HCT116 (cell line): ENCODE measurements around the gene RORB. TPM values are rescaled to one million over a fixed set of nuclear protein-coding genes. Genes with fewer than 3 reads are reported as not detected.

Experiments used
- ATAC-seq: fragments of 200-7000 bp; cut with Tn5 transposase; 2 replicates; pipeline ENCODE4 v1.9.1; 2020; ENCODE audit warnings: mild to moderate bottlenecking, moderate library complexity
- BruUV-seq: library from RNA; stranded (reverse); fragments of 400-500 nt; replicated peaks from 2 replicates; lab custom pipeline; 2021; lab: Mats Ljungman, UMichigan
- CTCF ChIA-PET: fragments of 300-600 bp; sonication (Branson Sonifier 250); formaldehyde crosslinking; loops from one replicate; lab custom pipeline; 2021; ENCODE audit warnings: antibody characterized with exemption; lab: Charles Lee
- POLR2A ChIA-PET: fragments of 300-600, 350-600 bp; sonication (Branson Sonifier 250); formaldehyde crosslinking; loops from one replicate; lab custom pipeline; 2021; ENCODE audit warnings: antibody characterized with exemption; lab: Charles Lee
- RAD21 ChIA-PET, 2 experiments: fragments of 300-600 bp; sonication (Branson Sonifier 250); formaldehyde crosslinking; loops; one replicate each; lab custom pipeline; 2023; ENCODE audit warnings: low total read pairs in 2 of 2; ENCODE audit not compliant: uncharacterized antibody in 2 of 2, unreplicated experiment in 2 of 2, low non-redundant PET in 1 of 2; lab: Charles Lee
- DNase-seq: peaks from one replicate; pipeline ENCODE4 v3.0.0-alpha.2; 2010; ENCODE audit warnings: low read depth, low spot score
- H2AFZ ChIP-seq: fragments of 200-600 bp; shearing (Covaris generic), sonication (generic); 2 replicates; pipeline ENCODE4 v1.6.1; 2017; ENCODE audit warnings: low read depth, mixed run types, mixed read lengths, antibody characterized with exemption, low read length; ENCODE audit not compliant: poor library complexity, severe bottlenecking
- H3K27ac ChIP-seq: 2 replicates; pipeline ENCODE4 v1.5.1; 2012; ENCODE audit warnings: low read depth, low read length
- H3K27me3 ChIP-seq: fragments of 200-600 bp; sonication (generic); 2 replicates; pipeline ENCODE4 v1.6.1; 2016; ENCODE audit warnings: mixed run types, low read length, mixed read lengths; ENCODE audit not compliant: insufficient read depth
- H3K36me3 ChIP-seq, 2 experiments: fragments of 200-500 bp in 1 of 2; fragments of 200-600 bp in 1 of 2; sonication (Bioruptor generic) in 1 of 2; sonication (generic) in 1 of 2; 2 replicates each; pipeline versions ENCODE4 v1.5.1 to v1.6.1; 2014 to 2016; ENCODE audit warnings: low read length in 2 of 2, inconsistent platforms in 1 of 2, mixed read lengths in 1 of 2, mixed run types in 1 of 2; ENCODE audit not compliant: insufficient read depth in 2 of 2, control insufficient read depth in 1 of 2
- H3K4me1 ChIP-seq, 2 experiments: fragments of 200-600 bp in 1 of 2; sonication (generic) in 1 of 2; 2 replicates each; pipeline versions ENCODE4 v1.5.1 to v1.6.1; 2012 to 2017; ENCODE audit warnings: low read length in 2 of 2, inconsistent platforms in 1 of 2, mild to moderate bottlenecking in 1 of 2, mixed read lengths in 1 of 2, mixed run types in 1 of 2, moderate library complexity in 1 of 2; ENCODE audit not compliant: insufficient read depth in 2 of 2, control insufficient read depth in 1 of 2
- H3K4me2 ChIP-seq: fragments of 200-600 bp; sonication (generic); 2 replicates; pipeline ENCODE4 v1.6.1; 2017; ENCODE audit warnings: mixed run types, low read length, mixed read lengths
- H3K4me3 ChIP-seq, 2 experiments: fragments of 200-600 bp in 1 of 2; sonication (generic) in 1 of 2; replicated peaks in 1 of 2; 2 replicates each; pipeline ENCODE4 v1.5.1; 2011 to 2016; ENCODE audit warnings: low read length in 2 of 2, control low read depth in 1 of 2, low read depth in 1 of 2, mild to moderate bottlenecking in 1 of 2, mixed read lengths in 1 of 2, mixed run types in 1 of 2
- H3K79me2 ChIP-seq: fragments of 200-600 bp; sonication (generic); 2 replicates; pipeline ENCODE4 v1.6.1; 2017; ENCODE audit warnings: mild to moderate bottlenecking, mixed run types, low read length, moderate library complexity, mixed read lengths; ENCODE audit not compliant: insufficient read depth
- H3K9ac ChIP-seq: fragments of 200-600 bp; sonication (generic); 2 replicates; pipeline ENCODE4 v1.6.1; 2016; ENCODE audit warnings: low read length, mixed read lengths
- H3K9me2 ChIP-seq: fragments of 200-600 bp; sonication (generic), shearing (Covaris generic); 2 replicates; pipeline ENCODE4 v1.6.1; 2017; ENCODE audit warnings: mixed run types, mild to moderate bottlenecking, moderate library complexity; ENCODE audit not compliant: insufficient read depth
- H3K9me3 ChIP-seq, 2 experiments: fragments of 200-500 bp in 1 of 2; fragments of 200-600 bp in 1 of 2; sonication (Bioruptor generic) in 1 of 2; sonication (generic) in 1 of 2; 2 replicates each; pipeline ENCODE4 v1.6.1; 2014 to 2017; ENCODE audit warnings: low read length in 2 of 2, mixed read lengths in 2 of 2, inconsistent platforms in 1 of 2, low read depth in 1 of 2, mild to moderate bottlenecking in 1 of 2, mixed run types in 1 of 2, moderate library complexity in 1 of 2; ENCODE audit not compliant: control insufficient read depth in 1 of 2, insufficient read depth in 1 of 2
- H4K20me1 ChIP-seq: fragments of 200-600 bp; sonication (generic), shearing (Covaris generic); 2 replicates; pipeline ENCODE4 v1.6.1; 2017; ENCODE audit warnings: mixed run types, mild to moderate bottlenecking, moderate library complexity; ENCODE audit not compliant: insufficient read depth
- CTCF ChIP-seq, 3 experiments: fragments of 200-600 bp in 1 of 3; sonication (generic) in 1 of 3; IDR thresholded peaks in 2 of 3; conservative IDR thresholded peaks in 1 of 3; 2 replicates each; pipeline ENCODE4 v1.5.1; 2012 to 2017; ENCODE audit warnings: low read depth in 2 of 3, low read length in 2 of 3, antibody characterized with exemption in 1 of 3, borderline replicate concordance in 1 of 3, control low read depth in 1 of 3, mild to moderate bottlenecking in 1 of 3, mixed read lengths in 1 of 3, mixed run types in 1 of 3, moderate library complexity in 1 of 3; ENCODE audit not compliant: insufficient read depth in 1 of 3
- ELF1 ChIP-seq: IDR thresholded peaks from 2 replicates; pipeline ENCODE4 v1.6.1; 2012; ENCODE audit warnings: low read depth, borderline replicate concordance
- EZH2 ChIP-seq: fragments of 200-600 bp; sonication (generic); IDR thresholded peaks from 2 replicates; pipeline ENCODE4 v1.6.1; 2017; ENCODE audit warnings: antibody characterized with exemption, mixed run types
- EZH2phosphoT487 ChIP-seq: fragments of 200-600 bp; IDR thresholded peaks from 2 replicates; pipeline ENCODE4 v1.6.1; 2018; ENCODE audit warnings: antibody characterized with exemption, borderline replicate concordance
- FOSL1 ChIP-seq: IDR thresholded peaks from 2 replicates; pipeline ENCODE4 v1.6.1; 2012; ENCODE audit warnings: low read depth
- JUND ChIP-seq: IDR thresholded peaks from 2 replicates; pipeline ENCODE4 v1.6.1; 2012
- POLR2A ChIP-seq: IDR thresholded peaks from 2 replicates; pipeline ENCODE4 v1.7.0; 2011; ENCODE audit warnings: borderline replicate concordance; ENCODE audit not compliant: insufficient read depth, insufficient read length; ENCODE audit errors: extremely low read depth
- POLR2AphosphoS5 ChIP-seq: IDR thresholded peaks from 2 replicates; pipeline ENCODE4 v1.6.1; 2011; ENCODE audit warnings: mild to moderate bottlenecking, low read depth, low read length, moderate library complexity
- RAD21 ChIP-seq: IDR thresholded peaks from 2 replicates; pipeline ENCODE4 v1.6.1; 2012; ENCODE audit warnings: low read depth, mild to moderate bottlenecking
- SIN3A ChIP-seq: IDR thresholded peaks from 2 replicates; pipeline ENCODE4 v1.6.1; 2012; ENCODE audit warnings: low read depth
- SP1 ChIP-seq: IDR thresholded peaks from 2 replicates; pipeline ENCODE4 v1.6.1; 2012; ENCODE audit warnings: low read depth
- SRF ChIP-seq: IDR thresholded peaks from 2 replicates; pipeline ENCODE4 v1.6.1; 2012; ENCODE audit warnings: low read depth
- TCF7L2 ChIP-seq: IDR thresholded peaks from 2 replicates; pipeline ENCODE4 v1.7.0; 2011; ENCODE audit warnings: borderline replicate concordance, inconsistent platforms; ENCODE audit not compliant: insufficient read depth, insufficient read length; ENCODE audit errors: extremely low read depth
- ZFX ChIP-seq: fragments of 450-650 bp; IDR thresholded peaks from 2 replicates; pipeline ENCODE4 v1.6.1; 2017
- intact Hi-C: fragments of 100-400 bp; cut with micrococcal nuclease; formaldehyde crosslinking; loops from 2 replicates; pipeline ENCODE4 v1.10.0; 2022
- total RNA-seq: library from RNA; stranded (reverse); gene quantifications from one replicate; pipeline ENCODE4 v1.2.1, GENCODE V29; 2021; ENCODE audit not compliant: unreplicated experiment
- TF ChIP-seq, protein P1 (sequence below): IDR thresholded peaks from 2 replicates; pipeline ENCODE4 v1.6.1; 2011; ENCODE audit warnings: mild to moderate bottlenecking, low read length, moderate library complexity; ENCODE audit not compliant: insufficient replicate concordance; ENCODE audit errors: extremely low read depth

The RORB gene
- total RNA-seq, 1 experiment from 2014 or later, result 0.02 TPM

DNA sequence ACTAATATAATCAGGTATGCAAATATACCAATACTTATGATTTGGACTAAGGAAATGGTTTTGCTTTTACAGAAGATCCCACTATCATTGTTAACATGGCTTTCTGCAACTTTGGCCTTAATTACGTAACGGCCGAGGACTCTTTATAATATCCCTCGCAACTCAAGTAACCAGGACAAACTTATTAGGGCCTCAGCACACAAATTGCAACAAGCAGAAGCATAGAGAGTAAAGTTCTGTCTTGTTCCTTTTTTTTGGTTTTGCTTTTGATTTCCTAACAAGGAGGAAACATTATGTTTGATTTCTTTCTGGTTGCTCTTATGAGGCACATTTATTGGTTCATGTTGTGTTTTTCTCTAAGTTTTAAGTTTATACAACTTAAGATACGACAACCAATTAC lies 60.4 kb downstream of the RORB start:
- DNase-seq (no peak), ATAC-seq (no peak)
- ChIA-PET CTCF (no interaction called here), POLR2A (no interaction called here), RAD21 (no interaction called here)
- H4K20me1 ChIP-seq, result no peaks in the 10 kb centered on the region
- H3K36me3 ChIP-seq, result no peaks in the 10 kb centered on the region
- no peak overlapping the region for H2AFZ ChIP-seq
- no peaks in the 10 kb centered on the region for H3K79me2 ChIP-seq
- intact Hi-C loops, result no loop called here
- no peak overlapping the region for H3K4me2 ChIP-seq
- no TSS peak for BruUV-seq
- no peaks in the 10 kb centered on the region for H3K9me3 ChIP-seq
- H3K9me2 ChIP-seq, result no peaks in the 10 kb centered on the region
- H3K27me3 ChIP-seq, result peaks cover 13% of the 10 kb centered on the region
- TF ChIP-seq JUND (no peak), CTCF (IDR thresholded peaks at IDR 0.05 in 2 of 3, conservative IDR thresholded peaks at IDR 0.05 in 1 of 3; ENCODE audit: borderline replicate concordance in 1 of 3, insufficient read depth in 1 of 3, low read depth in 2 of 3, low read length in 2 of 3) (no peak), RAD21 (no peak), EZH2phosphoT487 (no peak), EZH2 (no peak), TCF7L2 (no peak), POLR2A (no peak), SIN3A (no peak), POLR2AphosphoS5 (no peak), SP1 (no peak), ZFX (no peak), SRF (no peak), ELF1 (no peak), FOSL1 (no peak)
- TF ChIP-seq, protein P1, sequence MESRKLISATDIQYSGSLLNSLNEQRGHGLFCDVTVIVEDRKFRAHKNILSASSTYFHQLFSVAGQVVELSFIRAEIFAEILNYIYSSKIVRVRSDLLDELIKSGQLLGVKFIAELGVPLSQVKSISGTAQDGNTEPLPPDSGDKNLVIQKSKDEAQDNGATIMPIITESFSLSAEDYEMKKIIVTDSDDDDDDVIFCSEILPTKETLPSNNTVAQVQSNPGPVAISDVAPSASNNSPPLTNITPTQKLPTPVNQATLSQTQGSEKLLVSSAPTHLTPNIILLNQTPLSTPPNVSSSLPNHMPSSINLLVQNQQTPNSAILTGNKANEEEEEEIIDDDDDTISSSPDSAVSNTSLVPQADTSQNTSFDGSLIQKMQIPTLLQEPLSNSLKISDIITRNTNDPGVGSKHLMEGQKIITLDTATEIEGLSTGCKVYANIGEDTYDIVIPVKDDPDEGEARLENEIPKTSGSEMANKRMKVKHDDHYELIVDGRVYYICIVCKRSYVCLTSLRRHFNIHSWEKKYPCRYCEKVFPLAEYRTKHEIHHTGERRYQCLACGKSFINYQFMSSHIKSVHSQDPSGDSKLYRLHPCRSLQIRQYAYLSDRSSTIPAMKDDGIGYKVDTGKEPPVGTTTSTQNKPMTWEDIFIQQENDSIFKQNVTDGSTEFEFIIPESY, result no peak
- H3K4me3 ChIP-seq, result no peak overlapping the region
- H3K27ac ChIP-seq, result no peak overlapping the region
- no peaks in the 10 kb centered on the region for H3K4me1 ChIP-seq
- no peak overlapping the region for H3K9ac ChIP-seq
